Stimulated activated CD8-positive, alpha-beta memory T cell treated with anti-CD3 and anti-CD28 coated beads, Interleukin-2, amount 100 ng/mL, for 1 hour (primary cell): Measurements from ENCODE around the gene DEFB131B.
"Not testable (repeated sequence)": the region's sequence is repeated elsewhere in the genome, so short reads cannot be mapped to it uniquely, and the experiment has no call there.

Source experiments
- DNase-seq, 2 donors: peaks; one replicate each; pipeline ENCODE4 v3.0.0-alpha.2; 2020; ENCODE audit warnings: low read depth in 2 of 2

Gene DEFB131B, protein sequence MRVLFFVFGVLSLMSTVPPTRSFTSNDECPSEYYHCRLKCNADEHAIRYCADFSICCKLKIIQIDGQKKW

DNA sequence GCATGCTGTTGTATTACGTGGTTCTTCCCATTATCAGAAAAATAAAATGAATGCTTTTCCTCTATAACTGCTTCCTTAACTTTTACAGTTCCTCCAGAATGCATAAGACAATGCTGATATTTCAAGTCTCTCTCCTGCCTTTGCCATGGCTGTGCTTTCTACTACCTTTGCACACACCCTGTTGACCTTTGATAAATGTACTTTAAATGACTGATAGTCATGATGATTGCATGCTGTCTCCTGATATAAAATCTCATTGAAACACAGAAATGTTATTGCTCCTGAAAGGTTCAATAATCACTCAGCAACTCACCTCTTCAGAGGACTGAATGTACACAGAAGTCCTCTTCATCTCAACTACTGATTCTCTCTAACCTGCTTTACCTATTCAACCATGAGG, at the start of gene DEFB131B:
Gene DEFB131B (plus strand): TSS at position 395 of the 400 bp plus-strand sequence. CDS start 0 bp downstream, at position 395.
- not testable (repeated sequence) for DNase-seq

DNA sequence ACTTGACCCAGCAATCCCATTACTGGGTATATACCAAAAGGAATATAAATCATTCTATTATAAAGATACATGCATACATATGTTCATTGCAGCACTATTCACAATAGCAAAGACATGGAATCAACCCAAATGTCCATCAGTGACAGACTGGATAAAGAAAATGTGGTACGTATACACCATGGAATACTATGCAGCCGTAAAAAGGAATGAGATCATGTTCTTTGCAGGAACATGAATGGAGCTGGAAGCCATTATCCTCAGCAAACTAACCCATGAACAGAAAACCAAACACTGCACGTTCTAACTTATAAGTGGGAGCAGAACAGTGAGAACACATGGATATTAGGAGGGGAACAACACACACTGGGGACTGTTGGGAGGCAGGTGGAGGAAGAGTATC, 49.0 kb upstream of the DEFB131B start:
- not testable (repeated sequence) for DNase-seq

DNA sequence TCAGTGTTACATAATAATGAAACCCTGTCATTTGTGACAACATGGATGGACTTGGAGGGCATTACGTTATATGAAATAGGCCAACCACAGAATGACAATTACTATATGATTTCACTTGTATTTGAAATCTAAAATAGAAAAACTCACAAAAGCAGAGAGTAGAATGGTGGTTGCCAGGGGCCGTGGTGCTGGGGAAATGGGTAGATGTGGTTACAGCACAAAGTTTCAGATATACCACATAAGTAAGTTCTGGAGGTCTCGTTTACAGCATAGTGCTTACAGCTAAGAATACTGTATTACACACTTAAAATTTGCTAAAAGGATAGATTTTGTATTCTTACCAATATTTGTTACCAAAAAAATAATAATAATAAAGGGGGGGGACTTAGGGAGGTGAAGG, 48.6 kb upstream of the DEFB131B start:
- DNase-seq = not testable (repeated sequence)

DNA sequence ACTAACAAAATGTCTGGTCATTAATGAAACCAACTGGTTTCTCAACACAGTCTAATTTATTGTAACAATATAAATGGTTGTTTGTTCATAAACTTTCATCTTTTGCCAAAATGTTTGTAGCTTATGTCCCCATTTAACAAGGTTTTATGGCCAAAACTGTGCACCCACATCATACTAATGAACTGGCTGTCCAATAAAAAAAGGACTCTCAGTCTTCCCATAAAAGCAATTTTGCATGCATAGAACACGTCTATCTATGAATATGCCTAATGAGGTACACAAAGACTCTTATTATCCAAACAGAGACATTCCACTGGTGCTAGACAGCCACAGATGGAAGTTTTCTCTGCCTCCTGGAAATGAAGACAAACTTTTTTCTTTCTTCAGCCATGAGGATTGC, 45.4 kb upstream of the DEFB131B start, which contains the start of gene DEFB108B:
Gene DEFB108B (plus strand): TSS at position 390 of the 400 bp plus-strand sequence. CDS start 0 bp downstream, at position 390.
- not testable (repeated sequence) for DNase-seq

DNA sequence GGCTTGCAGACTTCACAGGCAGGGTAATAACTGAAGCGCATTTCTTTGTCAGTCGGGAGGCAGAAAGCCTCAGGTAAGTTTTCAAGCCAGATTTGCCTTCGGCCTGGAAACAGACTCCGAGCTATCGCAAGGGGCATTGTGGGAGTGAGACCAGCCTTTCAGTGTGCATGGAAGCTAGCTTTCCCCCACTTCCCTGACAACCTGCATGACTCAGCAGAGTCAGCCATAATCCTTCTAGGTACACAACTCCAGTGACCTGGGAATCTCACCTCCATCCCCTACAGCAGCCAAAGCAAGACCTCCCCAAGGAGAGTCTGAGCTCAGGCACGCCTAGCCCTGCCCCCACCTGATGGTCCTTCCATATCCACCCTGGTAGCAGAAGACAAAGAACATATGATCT, 35.5 kb upstream of the DEFB131B start:
- DNase-seq = not testable (repeated sequence)

DNA sequence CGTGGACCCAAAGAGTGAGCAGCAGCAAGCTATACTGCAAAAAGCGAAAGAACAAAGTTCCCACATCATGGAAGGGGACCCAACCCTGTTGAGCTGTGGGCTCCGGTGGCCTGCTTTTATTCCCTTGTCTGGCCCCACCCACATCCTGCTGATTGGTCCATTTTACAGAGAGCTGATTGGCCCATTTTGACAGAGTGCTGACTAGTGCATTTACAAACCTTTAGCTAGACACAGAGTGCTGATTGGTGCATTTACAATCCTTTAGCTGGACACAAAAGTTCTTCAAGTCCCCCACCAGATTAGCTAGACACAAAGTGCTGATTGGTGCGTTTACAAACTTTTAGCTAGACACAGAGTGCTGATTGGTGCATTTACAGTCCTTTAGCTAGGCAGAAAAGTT, 34.9 kb upstream of the DEFB131B start:
- DNase-seq = not testable (repeated sequence)

DNA sequence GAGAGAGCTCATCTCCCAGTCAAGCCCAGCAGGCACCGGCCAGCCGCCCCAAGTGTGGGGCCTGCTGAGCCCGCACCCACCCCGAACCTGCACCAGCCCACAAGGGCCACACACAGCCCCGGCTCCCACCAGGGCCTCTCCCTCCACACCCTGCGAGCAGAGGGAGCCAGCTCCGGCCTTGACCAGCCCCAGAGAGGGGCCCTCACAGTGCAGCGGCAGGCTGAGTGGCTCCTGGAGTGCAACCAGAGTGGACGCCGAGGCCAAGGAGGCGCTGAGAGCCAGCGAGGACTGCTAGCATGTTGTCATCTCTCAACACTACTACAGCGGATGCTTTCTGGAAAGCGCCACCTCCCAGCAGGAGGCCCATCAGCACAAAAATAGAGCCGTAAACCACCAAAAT, 34.4 kb upstream of the DEFB131B start:
- no peak for DNase-seq

DNA sequence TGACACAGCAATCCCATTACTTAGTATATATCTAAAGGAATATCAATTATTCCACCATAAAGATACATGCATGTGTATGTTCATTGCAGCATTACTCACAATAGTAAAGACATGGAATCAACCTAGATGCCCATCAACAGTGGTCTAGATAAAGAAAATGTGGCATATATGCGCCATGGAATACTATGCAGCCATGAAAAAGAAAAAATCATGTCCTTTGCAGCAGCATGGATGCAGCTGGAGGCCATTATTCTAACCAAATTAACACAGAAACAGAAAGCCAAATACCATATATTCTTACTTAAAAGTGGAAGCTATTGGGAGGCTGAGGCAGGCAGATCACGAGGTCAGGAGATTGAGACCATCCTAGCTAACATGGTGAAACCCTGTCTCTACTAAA, 24.4 kb upstream of the DEFB131B start:
- not testable (repeated sequence) for DNase-seq

DNA sequence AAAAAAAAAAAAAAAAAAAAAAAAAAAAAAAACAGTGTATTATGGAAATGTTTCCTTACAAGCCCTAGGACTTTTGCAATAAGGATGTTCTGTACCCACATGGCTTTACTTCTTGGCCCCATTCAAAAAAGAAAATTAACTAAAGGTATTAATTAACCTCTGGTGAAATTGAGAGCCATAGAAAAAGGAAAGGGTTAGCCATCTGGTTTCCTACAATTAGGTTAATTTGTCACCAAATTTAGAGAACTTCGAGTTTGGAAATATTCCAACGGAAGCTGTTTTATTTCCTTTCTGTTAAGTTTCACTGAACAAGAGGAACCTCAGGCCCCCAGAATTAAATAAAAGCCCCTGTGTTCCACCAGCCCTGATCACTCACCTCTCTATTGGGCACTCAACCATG, 22.4 kb upstream of the DEFB131B start:
- DNase-seq = not testable (repeated sequence)

DNA sequence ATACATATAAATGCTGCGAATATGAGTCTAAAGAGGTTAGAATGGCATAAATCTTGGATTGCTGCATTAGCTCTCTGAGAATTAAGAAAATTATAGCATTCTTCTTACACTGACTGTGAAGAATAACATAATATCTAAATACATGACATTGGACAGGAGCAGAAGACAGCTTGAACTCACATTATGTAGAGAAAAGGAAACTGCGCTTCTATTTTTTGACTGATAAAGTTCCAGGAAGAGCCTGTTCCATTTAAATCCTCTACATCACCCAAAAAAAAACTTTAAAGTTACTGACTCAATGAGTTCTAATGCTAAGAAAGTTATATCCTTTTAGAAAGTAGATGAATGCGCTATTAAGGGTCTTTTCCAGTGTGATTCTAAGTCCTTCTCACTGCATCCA, 17.4 kb upstream of the DEFB131B start:
- DNase-seq = not testable (repeated sequence)

DNA sequence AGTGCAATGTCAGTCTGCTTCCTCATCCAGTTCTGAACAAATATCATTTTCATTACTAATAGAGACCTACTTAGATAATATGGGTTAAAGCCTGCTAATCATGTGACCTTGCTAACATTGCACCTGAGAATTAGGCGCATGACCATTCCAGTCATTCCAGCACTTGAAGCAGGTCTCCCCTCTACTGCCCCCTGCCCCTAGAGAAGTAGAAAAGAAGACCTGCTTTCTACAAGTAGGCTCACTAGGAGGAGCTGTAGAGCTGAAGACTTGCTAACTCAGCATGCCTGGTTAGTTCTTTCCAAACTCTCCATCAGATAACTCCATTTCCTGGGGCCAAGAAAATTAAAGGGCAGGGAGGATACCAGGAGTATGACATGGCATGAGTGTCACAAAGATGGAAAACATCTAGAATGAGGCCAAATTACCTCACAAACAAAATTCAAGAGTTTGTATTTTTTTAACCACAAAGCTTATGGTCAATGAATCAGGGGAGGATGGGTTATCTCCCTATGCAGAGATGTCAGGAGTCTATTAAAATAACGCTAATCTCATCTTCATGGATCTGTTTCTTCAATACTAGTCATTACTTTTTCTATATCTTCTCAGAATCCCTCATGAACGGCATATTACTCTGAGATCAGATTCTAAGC, 14.2 kb upstream of the DEFB131B start:
- not testable (repeated sequence) for DNase-seq

DNA sequence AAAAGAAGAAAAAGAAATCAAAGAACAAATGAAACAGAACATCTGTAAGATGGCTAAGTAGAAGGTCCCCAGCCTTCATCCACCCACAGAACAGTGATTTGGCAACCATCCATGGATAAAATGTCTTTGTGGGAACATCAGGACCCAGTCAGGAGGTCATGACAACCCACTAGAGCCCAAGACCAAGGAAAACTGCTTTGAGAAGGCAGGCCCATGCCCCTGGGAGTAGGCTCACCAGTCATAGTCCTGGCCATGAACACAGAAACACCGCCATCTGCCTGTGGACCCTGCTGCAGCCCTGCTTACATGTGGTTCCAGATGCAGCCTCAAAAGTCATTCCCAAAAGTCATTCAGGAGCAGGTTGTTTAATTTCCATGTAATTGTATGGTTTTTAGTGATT, 11.0 kb upstream of the DEFB131B start:
- DNase-seq = not testable (repeated sequence)

DNA sequence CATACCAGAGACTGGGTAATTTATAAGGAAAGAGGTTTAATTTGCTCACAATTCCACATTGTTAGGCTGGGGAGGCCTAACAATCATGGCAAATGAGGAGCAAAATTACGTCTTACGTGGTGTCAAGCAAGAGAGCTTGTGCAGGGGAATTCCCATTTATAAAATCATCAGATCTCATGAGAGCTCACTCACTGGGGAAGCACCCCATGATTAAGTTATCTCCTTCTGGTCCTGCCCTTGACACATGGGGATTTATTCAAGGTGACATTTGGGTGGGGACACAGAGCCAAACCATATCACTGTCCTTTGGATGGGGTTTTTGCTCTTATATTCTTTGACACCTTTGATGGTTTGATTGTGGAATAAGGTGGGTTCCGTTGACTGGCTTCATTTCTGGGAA, 8.3 kb upstream of the DEFB131B start:
- not testable (repeated sequence) for DNase-seq

DNA sequence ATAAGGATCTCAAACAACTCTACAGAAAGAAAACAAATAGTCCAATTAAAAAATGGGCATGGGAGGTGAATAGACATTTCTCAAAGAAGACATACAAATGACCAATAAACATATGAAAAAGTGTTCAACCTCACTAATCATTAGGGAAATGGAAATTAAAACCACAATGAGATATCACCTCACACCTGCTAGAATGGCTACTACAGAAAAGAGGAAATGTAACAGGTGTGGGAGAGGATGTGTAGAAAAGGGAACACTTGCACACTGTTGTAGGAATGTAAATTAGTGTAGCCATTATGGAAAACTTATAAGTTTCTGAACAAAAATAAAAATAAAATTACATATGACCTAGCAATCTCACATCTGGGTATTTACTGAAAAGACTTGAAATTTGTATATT, 7.6 kb upstream of the DEFB131B start:
- DNase-seq = not testable (repeated sequence)

DNA sequence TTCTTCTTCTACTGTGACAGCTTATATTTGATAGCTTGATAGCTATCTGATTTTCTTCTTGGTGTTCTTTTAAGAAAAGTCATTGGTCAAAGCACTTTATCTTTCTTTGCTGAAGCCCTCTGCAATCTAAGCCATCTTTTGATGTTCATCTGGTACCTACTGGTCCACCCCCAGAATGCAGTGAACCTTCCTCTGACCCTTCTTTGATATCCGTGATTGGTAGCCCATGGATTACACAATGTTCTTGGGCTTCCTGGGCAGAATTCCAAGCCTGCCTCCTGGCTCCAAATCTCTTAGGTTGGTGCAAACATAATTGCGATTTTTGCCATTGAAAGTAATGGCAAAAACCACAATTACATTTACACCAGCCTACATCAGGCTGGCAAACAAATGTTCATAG, 2.0 kb upstream of the DEFB131B start:
- not testable (repeated sequence) for DNase-seq

DNA sequence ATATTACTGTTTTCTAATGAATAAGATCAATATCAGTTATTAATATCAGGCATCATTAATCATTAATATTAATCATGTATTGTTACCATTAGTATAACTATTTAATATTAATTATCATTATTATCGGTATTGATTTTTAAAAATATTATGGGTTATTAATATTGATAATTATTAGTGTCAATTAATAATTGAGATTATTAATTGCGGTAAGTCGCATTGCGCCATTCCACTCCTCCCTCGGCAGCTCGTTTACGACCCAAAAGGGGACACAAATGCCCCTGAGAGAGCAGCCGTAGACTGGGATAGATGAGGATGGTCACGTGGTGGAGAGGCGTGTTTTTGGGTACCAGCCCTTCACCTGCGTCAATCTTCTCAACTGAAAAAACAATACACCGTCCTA, 7.6 kb downstream of the DEFB131B start:
- DNase-seq = not testable (repeated sequence)

DNA sequence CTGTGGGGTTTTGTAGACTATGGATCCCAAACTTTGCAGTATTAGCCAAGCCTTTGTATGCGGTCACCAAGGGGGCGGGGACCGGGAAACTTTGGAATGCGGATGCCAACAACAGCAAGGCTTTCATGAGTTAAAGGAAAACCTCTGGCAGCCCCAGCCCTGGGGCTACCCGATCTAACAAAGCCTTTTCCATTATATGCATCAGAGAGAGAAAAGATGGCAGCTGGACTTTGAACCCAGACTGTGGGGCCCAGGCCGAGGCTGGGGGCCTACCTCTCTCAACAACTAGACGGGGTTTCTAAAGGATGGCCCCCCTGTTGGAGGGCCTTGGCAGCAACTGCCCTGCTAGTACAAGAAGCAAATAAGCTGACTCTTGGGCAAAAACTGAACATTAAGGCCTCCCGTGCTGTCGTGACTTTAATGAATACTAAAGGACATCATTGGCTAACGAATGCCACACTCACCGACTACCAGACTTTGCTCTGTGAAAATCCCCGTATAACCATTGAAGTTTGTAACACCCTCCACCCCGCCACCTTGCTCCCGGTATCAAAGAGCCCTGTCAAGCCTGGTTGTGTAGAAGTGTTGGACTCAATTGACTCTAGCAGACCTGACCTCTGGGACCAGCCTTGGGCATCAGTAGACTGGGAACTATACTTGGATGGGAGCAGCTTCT, 10.2 kb downstream of the DEFB131B start:
- not testable (repeated sequence) for DNase-seq

DNA sequence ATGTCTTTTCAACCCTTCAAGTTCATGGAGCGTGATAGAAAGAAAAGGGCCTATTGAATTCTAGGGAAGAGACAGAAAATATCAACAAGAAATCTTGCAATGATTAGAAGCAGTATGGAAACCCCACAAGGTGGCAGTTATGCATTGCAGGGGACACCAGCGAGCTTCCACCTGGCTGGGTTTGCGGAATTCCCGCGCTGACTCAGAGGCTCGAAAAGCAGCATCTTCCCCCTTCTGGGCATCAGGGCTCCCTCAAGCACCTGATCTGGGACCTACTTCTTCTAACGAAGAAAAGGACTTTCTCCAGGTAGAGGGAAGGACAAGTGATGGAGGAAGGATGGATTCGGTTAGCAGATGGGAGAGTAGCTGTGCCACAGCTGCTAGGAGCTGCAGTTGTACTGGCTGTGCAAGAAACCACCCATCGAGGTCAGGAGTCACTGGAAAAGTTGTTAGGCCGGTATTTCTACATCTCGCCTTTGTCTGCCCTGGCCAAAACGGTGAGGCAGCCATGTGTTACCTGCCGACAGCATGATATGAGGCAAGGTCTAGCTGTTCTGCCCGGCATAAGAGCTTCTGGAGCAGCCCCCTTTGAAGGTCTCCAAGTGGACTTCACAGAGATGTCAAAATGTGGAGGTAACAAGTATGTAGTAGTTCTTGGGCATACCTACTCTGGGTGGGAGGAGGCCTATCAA, 11.1 kb downstream of the DEFB131B start:
- DNase-seq = not testable (repeated sequence)

DNA sequence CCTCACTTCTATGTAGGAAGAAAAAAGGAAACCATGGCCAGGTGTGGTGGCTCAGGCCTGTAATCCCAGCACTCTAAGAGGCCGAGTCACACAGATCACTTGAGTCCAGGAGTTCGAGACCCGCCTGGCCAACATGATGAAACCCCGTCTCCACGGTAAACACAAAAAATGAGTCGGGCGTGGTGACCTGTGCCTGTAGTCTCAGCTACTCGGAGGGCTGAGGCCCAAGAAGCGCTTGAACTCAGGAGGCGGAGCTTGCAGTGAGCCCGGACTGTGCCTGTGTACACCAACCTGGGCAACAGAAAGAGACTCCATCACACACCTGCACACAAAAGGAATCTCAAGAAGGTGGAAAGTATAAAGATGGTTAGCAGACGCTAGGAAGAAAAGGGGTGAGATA, 17.7 kb downstream of the DEFB131B start:
- DNase-seq = no peak

DNA sequence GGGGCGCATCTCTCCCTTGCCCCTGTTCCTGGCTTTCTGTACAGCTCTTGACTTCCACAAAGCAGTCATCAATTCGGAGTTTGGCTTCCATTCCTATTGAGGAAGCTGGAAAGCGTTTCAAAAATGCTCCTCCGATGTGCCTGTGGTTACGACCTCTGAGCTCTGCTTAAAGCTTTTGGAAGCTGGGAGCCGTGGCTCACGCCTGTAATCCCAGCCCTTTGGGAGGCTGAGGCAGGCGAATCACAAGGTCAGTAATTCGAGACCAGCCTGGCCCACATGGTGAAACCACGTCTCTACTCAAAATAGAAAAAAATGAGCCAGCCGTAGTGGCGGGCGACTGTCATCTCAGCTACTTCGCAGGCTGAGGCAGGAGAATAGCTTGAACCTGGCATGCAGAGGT, 22.9 kb downstream of the DEFB131B start:
- DNase-seq = not testable (repeated sequence)

DNA sequence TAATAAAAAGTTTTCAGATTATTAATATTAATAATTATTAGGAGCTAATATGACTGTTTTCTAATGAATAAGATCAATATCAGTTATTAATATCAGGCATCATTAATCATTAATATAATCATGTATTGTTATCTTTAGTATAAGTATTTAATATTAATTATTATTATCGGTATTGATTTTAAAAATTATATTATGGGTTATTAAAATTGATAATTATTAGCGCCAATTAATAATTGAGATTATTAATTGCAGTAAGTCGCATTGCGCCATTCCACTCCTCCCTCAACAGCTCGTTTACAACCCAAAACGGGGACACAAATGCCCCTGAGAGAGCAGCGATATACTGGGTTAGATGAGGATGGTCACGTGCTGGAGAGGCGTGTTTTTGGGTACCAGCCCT, 30.0 kb downstream of the DEFB131B start:
- no peak for DNase-seq

DNA sequence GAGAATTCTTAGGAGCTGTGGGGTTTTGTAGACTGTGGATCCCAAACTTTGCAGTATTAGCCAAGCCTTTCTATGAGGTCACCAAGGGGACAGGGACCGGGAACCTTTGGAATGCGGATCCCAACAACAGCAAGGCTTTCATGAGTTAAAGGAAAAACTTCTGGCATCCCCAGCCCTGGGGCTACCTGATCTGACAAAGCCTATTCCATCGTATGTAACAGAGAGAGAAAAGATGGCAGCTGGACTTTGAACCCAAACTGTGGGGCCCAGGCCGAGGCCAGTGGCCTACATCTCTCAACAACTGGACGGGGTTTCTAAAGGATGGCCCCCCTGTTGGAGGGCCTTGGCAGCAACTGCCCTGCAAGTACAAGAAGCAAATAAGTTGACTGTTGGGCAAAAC, 32.5 kb downstream of the DEFB131B start:
- not testable (repeated sequence) for DNase-seq
